Measurements from ENCODE around the gene PAK1.

The PAK1 gene

GRCh38 chr11:77444261-77444660 lies 29.6 kb downstream of the PAK1 start:
- no peak overlapping the region for H3K4me3 ChIP-seq (ENCODE audit: low read depth, low read length)
- no peak for DNase-seq (ENCODE audit: low read depth)
- no peak for TF ChIP-seq CTCF (IDR thresholded peaks at IDR 0.05; ENCODE audit: control insufficient read depth, extremely low read depth, insufficient read depth)

- H3K4me3 ChIP-seq (ENCODE audit: low read depth, low read length), result no peak overlapping the region
- no peak for DNase-seq (ENCODE audit: low read depth)
- no peak for TF ChIP-seq CTCF (IDR thresholded peaks at IDR 0.05; ENCODE audit: control insufficient read depth, extremely low read depth, insufficient read depth)
Measured at GRCh38 chr11:77442394-77443053, 31.4 kb downstream of the PAK1 start.

- no peak for TF ChIP-seq CTCF (IDR thresholded peaks at IDR 0.05; ENCODE audit: control insufficient read depth, extremely low read depth, insufficient read depth)
- DNase-seq (ENCODE audit: low read depth), result no peak
- no peak overlapping the region for H3K4me3 ChIP-seq (ENCODE audit: low read depth, low read length)
Measured at GRCh38 chr11:77441426-77441825, 32.5 kb downstream of the PAK1 start.

GRCh38 chr11:77440678-77441077 lies 33.2 kb downstream of the PAK1 start:
- TF ChIP-seq CTCF (IDR thresholded peaks at IDR 0.05; ENCODE audit: control insufficient read depth, extremely low read depth, insufficient read depth), result no peak
- no peak for DNase-seq (ENCODE audit: low read depth)
- no peak overlapping the region for H3K4me3 ChIP-seq (ENCODE audit: low read depth, low read length)

GRCh38 chr11:77438487-77438886 lies 35.4 kb downstream of the PAK1 start:
- TF ChIP-seq CTCF (IDR thresholded peaks at IDR 0.05; ENCODE audit: control insufficient read depth, extremely low read depth, insufficient read depth), result no peak
- no peak for DNase-seq (ENCODE audit: low read depth)

GRCh38 chr11:77436969-77437368 lies 36.9 kb downstream of the PAK1 start:
- H3K4me3 ChIP-seq (ENCODE audit: low read depth, low read length), result no peak overlapping the region
- TF ChIP-seq CTCF (IDR thresholded peaks at IDR 0.05; ENCODE audit: control insufficient read depth, extremely low read depth, insufficient read depth), result no peak
- DNase-seq (ENCODE audit: low read depth), result no peak

More at GRCh38 chr11:77438487-77438886, 35.4 kb downstream of the PAK1 start:
- H3K4me3 ChIP-seq (ENCODE audit: low read depth, low read length), result no peak overlapping the region

- TF ChIP-seq CTCF (IDR thresholded peaks at IDR 0.05; ENCODE audit: control insufficient read depth, extremely low read depth, insufficient read depth), result no peak
- no peak for DNase-seq (ENCODE audit: low read depth)
- no peak overlapping the region for H3K4me3 ChIP-seq (ENCODE audit: low read depth, low read length)
Measured at GRCh38 chr11:77436506-77436905, 37.4 kb downstream of the PAK1 start.
